ENCODE results near the gene PHF2.

PHF2 gene

GRCh38 chr9:93645921-93646639 is 69.7 kb downstream of the PHF2 start:
- Histone ChIP-seq H3F3A (ENCODE audit: insufficient read depth) (no peaks in the 10 kb centered on the region), H3K4me3 (ENCODE audit: insufficient read depth, low read length, poor library complexity, severe bottlenecking) (no peak overlapping the region), H3K4me2 (ENCODE audit: low read depth, low read length, poor library complexity, severe bottlenecking) (no peak overlapping the region), H3K9ac (ENCODE audit: low read length) (no peak overlapping the region), H3K9me3 (ENCODE audit: insufficient read depth, low read length) (no peaks in the 10 kb centered on the region), H3K27me3 (ENCODE audit: low read length) (no peaks in the 10 kb centered on the region), H3K36me3 (ENCODE audit: low read length) (no peaks in the 10 kb centered on the region), H3K9me2 (replicated peaks; ENCODE audit: insufficient read depth, low read length) (no peaks in the 10 kb centered on the region), H3K79me2 (ENCODE audit: insufficient read depth, low read length) (no peaks in the 10 kb centered on the region), H4K20me1 (ENCODE audit: low read depth, low read length) (no peaks in the 10 kb centered on the region), H2AFZ (ENCODE audit: low read depth, low read length, severe bottlenecking) (no peak overlapping the region), H3K27ac (ENCODE audit: low read depth, low read length) (no peak overlapping the region)
- TF ChIP-seq, protein P1, sequence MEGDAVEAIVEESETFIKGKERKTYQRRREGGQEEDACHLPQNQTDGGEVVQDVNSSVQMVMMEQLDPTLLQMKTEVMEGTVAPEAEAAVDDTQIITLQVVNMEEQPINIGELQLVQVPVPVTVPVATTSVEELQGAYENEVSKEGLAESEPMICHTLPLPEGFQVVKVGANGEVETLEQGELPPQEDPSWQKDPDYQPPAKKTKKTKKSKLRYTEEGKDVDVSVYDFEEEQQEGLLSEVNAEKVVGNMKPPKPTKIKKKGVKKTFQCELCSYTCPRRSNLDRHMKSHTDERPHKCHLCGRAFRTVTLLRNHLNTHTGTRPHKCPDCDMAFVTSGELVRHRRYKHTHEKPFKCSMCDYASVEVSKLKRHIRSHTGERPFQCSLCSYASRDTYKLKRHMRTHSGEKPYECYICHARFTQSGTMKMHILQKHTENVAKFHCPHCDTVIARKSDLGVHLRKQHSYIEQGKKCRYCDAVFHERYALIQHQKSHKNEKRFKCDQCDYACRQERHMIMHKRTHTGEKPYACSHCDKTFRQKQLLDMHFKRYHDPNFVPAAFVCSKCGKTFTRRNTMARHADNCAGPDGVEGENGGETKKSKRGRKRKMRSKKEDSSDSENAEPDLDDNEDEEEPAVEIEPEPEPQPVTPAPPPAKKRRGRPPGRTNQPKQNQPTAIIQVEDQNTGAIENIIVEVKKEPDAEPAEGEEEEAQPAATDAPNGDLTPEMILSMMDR (IDR thresholded peaks at IDR 0.05; ENCODE audit: insufficient read depth, low read length, poor library complexity, severe bottlenecking) = no peak
- no peak for TF ChIP-seq EZH2phosphoT487 (conservative IDR thresholded peaks at IDR 0.05; ENCODE audit: low read length)

GRCh38 chr9:93646640-93647178 is 70.3 kb downstream of the PHF2 start:
- no peaks in the 10 kb centered on the region for H3K36me3 ChIP-seq (ENCODE audit: low read length)
- no peaks in the 10 kb centered on the region for H3K27me3 ChIP-seq (ENCODE audit: low read length)
- H3K4me2 ChIP-seq (ENCODE audit: low read depth, low read length, poor library complexity, severe bottlenecking) = no peak overlapping the region
- H3K9ac ChIP-seq (ENCODE audit: low read length) = no peak overlapping the region
- TF ChIP-seq EZH2phosphoT487 (conservative IDR thresholded peaks at IDR 0.05; ENCODE audit: low read length) = no peak
- TF ChIP-seq, protein P1 (IDR thresholded peaks at IDR 0.05; ENCODE audit: insufficient read depth, low read length, poor library complexity, severe bottlenecking) = no peak
- H4K20me1 ChIP-seq (ENCODE audit: low read depth, low read length) = no peaks in the 10 kb centered on the region
- no peak overlapping the region for H3K4me3 ChIP-seq (ENCODE audit: insufficient read depth, low read length, poor library complexity, severe bottlenecking)
- H3K79me2 ChIP-seq (ENCODE audit: insufficient read depth, low read length) = no peaks in the 10 kb centered on the region
- no peaks in the 10 kb centered on the region for H3F3A ChIP-seq (ENCODE audit: insufficient read depth)
- H3K9me2 ChIP-seq (replicated peaks; ENCODE audit: insufficient read depth, low read length) = no peaks in the 10 kb centered on the region
- no peaks in the 10 kb centered on the region for H3K9me3 ChIP-seq (ENCODE audit: insufficient read depth, low read length)
- H3K27ac ChIP-seq (ENCODE audit: low read depth, low read length) = no peak overlapping the region
- no peak overlapping the region for H2AFZ ChIP-seq (ENCODE audit: low read depth, low read length, severe bottlenecking)

GRCh38 chr9:93648181-93648580 is 71.8 kb downstream of the PHF2 start:
- no peaks in the 10 kb centered on the region for H3K36me3 ChIP-seq (ENCODE audit: low read length)
- no peaks in the 10 kb centered on the region for H3K79me2 ChIP-seq (ENCODE audit: insufficient read depth, low read length)
- H3K9me3 ChIP-seq (ENCODE audit: insufficient read depth, low read length) = no peaks in the 10 kb centered on the region
- TF ChIP-seq EZH2phosphoT487 (conservative IDR thresholded peaks at IDR 0.05; ENCODE audit: low read length) = no peak
- TF ChIP-seq, protein P1 (IDR thresholded peaks at IDR 0.05; ENCODE audit: insufficient read depth, low read length, poor library complexity, severe bottlenecking) = no peak
- H3K4me2 ChIP-seq (ENCODE audit: low read depth, low read length, poor library complexity, severe bottlenecking) = no peak overlapping the region
- no peak overlapping the region for H2AFZ ChIP-seq (ENCODE audit: low read depth, low read length, severe bottlenecking)
- H4K20me1 ChIP-seq (ENCODE audit: low read depth, low read length) = no peaks in the 10 kb centered on the region
- H3K4me3 ChIP-seq (ENCODE audit: insufficient read depth, low read length, poor library complexity, severe bottlenecking) = no peak overlapping the region
- H3K9ac ChIP-seq (ENCODE audit: low read length) = no peak overlapping the region
- H3K27me3 ChIP-seq (ENCODE audit: low read length) = no peaks in the 10 kb centered on the region
- no peaks in the 10 kb centered on the region for H3F3A ChIP-seq (ENCODE audit: insufficient read depth)
- H3K9me2 ChIP-seq (replicated peaks; ENCODE audit: insufficient read depth, low read length) = no peaks in the 10 kb centered on the region
- H3K27ac ChIP-seq (ENCODE audit: low read depth, low read length) = no peak overlapping the region

All from SU-DHL-6 (cell line).